HG02943 (cell line): ENCODE measurements around the gene EPHA3.

ENCODE experiments used
- ATAC-seq: cut with Tn5 transposase; IDR thresholded peaks from one replicate; pipeline ENCODE4 v1.9.1; 2021; ENCODE audit warnings: mild to moderate bottlenecking, low read depth, moderate library complexity; ENCODE audit not compliant: unreplicated experiment

Gene EPHA3

GRCh38 chr3:89278302-89279025, 171.0 kb downstream of the EPHA3 start:
- ATAC-seq = no peak

GRCh38 chr3:89280301-89280700, 172.9 kb downstream of the EPHA3 start:
- no peak for ATAC-seq

DNA sequence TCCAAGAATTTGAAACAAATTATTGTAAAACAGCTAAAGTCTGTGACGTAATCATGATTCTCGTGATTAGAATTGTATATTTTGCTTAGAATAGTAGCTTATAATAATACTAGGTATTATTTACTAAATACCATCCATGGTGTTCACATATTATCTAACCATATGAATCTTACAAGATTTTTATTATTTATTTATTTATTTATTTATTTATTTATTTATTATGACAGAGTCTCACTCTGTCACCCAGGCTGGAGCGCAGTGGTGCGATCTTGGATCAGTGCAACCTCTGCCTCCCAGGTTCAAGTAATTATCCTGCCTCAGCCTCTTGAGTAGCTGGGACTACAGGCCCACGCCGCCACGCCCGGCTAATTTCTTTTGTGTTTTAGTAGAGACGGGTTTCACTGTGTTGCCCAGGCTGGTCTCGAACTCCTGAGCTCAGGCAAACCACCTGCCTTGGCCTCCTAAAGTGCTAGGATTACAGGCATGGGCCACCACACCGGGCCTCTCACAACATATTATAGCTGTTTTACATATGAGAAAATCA, 173.5 kb downstream of the EPHA3 start:
- ATAC-seq = no peak

DNA sequence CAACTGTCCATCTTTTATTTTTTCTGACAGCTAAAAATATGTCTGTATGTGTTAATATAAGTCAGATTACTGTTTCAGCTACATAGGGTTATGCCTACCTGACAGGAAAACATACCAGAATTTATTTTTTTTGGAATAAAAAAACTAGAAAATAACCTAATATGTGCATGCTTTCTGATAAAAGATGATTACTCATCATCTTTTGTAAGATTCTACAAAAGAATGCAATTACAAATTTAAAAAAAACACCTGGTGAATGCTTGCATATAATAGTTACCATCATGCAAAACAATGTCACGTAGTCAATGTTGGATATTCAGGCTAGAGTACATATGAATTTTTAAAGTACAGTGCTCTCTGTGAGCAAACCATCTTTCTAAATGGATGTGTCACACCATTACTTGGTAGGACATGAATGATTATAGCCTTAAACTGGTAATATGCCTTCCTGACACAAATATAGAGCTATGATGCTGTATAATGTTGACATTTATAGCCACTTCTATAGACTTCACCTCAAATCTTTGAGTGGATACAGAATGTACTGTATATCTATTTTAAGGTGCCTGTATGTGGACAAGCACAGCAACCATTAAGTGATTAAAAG, 180.6 kb downstream of the EPHA3 start:
- no peak for ATAC-seq

- no peak for ATAC-seq
Measured at GRCh38 chr3:89289574-89290190, 182.3 kb downstream of the EPHA3 start.

DNA sequence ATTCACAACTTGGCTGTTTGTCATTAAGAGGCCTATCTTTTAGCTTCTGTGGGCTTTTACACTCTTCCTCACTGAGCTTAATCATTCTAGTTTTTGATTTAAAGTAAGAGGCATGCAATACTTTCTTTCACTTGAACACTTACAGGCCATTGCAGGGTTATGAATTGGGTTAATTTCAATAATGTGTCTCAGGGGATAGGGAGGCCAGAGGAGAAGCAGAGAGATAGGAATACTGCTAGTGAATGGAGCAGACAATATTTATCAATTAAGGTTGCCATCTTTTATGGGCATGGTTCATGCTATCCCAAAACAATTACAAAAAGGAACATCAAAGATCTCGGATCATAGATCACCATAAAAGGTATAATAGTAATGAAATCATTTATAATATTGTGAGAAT, 189.8 kb downstream of the EPHA3 start:
- no peak for ATAC-seq

DNA sequence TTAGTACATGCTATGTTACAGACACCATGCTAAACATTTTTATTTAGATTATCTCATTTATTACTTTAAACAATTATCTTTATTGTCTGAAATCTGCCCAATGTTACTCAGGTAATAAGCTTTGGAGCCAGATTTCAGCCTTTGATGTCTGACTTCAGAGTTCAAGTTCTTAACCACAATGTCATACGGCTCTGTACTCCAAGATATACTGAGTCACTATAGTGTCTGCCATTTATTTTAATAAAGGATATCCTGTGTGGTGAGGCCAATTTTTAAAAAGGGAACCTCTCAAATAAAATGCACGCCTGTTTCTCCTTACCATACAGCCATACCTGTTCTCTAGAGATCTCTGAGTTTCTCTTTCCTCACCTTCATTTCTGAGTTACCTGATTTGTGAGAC, 193.1 kb downstream of the EPHA3 start:
- ATAC-seq = no peak

GRCh38 chr3:89300981-89301380, 193.6 kb downstream of the EPHA3 start:
- ATAC-seq = no peak

GRCh38 chr3:89303701-89304100, 196.3 kb downstream of the EPHA3 start:
- no peak for ATAC-seq

GRCh38 chr3:89306540-89306939, 199.1 kb downstream of the EPHA3 start:
- no peak for ATAC-seq

DNA sequence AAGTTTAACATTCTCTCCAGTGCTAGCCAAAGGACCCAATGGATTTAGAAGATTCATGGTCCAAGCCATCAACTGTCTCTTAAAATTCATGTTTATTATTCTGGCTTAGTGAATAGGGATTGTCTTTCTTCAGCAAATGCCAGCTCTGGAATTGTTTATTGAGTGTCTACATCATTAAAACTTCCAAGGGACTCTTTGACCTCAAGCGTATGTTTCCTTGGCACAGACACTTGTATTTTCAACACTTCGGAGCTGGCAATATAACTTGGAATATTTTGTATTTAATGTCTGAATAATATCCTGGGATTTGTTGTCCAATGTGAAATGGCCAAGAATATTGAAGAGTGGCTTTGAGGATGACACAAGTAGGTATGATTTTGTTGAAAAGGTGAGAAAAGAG, 204.2 kb downstream of the EPHA3 start:
- no peak for ATAC-seq

- no peak for ATAC-seq
Measured at GRCh38 chr3:89312141-89312540, 204.7 kb downstream of the EPHA3 start.

GRCh38 chr3:89314454-89315098, 207.2 kb downstream of the EPHA3 start:
- ATAC-seq = no peak

DNA sequence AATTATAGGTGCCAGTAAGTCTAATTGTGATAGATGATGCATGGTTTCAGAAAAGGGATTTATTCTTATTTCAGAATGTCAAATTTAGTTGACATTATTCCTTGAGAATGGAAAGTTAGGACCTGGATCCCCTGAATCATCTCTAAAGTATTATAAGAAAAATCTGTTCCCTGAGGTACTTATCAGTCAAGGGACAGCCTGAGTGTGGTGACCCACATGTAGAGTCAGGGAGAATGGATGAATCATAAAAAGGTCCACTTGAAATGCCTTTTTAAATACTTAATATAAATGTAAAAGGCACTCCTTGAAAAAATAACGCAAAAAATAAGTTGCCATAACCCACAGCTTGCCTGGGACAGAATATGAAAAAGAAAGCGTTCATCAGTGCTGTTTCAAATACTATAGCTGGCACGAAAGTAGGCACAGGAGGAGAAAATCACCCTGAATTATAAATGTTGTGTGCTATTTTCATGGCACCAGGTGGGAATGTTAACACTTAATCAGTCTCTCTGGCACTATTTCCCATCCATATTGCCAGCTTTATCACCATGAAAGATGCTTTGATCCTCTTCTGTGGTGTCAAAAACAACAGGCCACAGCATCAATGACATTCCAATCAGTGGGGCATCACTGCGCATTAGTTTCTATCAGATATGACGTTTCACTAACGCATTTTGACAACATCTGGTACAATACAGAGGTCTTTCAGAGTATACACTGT, 208.5 kb downstream of the EPHA3 start:
- no peak for ATAC-seq

GRCh38 chr3:89320186-89320585, 212.8 kb downstream of the EPHA3 start:
- no peak for ATAC-seq

GRCh38 chr3:89326997-89327396, 219.6 kb downstream of the EPHA3 start:
- ATAC-seq = no peak

- no peak for ATAC-seq
Measured at GRCh38 chr3:89332386-89332785, 225.0 kb downstream of the EPHA3 start.

- ATAC-seq = no peak
Measured at GRCh38 chr3:89332793-89333192, 225.4 kb downstream of the EPHA3 start.

DNA sequence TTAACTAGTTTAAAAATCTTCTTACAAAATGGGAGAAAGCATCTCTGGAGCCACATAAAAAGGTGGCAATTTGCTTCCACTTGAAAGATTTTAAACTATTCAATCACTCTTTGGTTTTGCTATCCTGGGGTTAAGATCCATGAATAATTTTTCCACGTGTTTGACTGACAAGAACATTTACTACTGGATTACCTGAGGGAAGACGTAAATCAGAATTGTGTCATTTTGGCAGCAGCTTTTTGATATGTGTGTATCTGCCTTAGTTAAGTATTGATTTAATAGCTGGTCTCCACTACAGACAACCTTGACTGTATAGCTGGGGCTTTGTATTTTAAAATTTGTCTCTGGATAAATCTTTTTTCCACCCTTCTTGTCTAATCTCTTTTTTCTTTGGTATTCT, 228.3 kb downstream of the EPHA3 start:
- ATAC-seq = no peak

GRCh38 chr3:89340408-89340807, 233.0 kb downstream of the EPHA3 start:
- ATAC-seq = no peak

DNA sequence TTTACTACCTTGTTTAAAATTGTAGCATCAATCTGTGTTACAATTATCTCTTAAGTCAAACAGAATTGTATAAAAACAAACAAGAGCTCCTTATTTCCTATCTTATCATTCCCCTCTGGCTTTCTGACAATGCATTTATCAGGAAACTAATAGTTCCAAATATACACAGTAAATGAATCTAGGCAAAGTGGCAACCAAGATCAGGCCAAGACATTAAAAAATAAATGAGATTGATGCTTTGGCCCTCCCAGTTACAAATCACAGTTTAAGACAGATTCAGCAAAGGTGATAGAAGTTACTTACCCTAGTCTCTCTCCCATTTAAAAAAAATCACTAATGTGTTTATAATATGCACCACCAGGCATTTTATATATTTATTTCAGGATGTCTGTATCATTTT, 236.7 kb downstream of the EPHA3 start:
- no peak for ATAC-seq
